ENCODE measurements around the gene ZNF546. TPM values are rescaled to one million over a fixed set of nuclear protein-coding genes. Genes with fewer than 3 reads are reported as not detected.

Gene ZNF546
- polyA plus RNA-seq, 2 of the 4 experiments (the other 2 are of a cell fraction) = 3.8 to 6.4 TPM

DNA sequence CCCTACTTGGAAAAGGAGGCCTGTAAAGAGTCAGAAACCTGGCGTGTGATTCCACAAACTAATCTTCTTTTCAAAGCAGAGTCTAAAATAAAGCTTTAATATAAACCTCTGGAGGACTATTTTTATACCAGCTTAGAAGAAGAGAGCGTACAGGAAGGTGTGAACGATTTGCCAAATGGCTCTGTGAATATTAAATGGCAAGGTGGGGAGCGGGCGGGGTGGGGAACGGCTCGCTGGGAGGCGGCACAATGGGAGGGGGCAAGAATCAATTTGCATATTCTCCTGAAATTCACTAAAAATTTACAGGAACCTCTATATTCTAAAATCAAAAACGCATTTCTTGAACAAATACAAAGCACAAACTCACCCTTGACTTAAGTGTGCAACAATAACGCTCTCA lies 58.2 kb downstream of the ZNF546 start:
- ATAC-seq = no peak
- Histone ChIP-seq H3K4me2 (peak overlapping the region; percentile 78), H3K4me1 (0 out of 3 replicates have a peak, but pooled peaks cover 4% of the 10 kb centered on the region), H3K27ac (no peak overlapping the region), H3K9me3 (peaks cover 86% of the 10 kb centered on the region), H3K4me3 (peak overlapping the region; percentile 62)
- TF ChIP-seq PHF8 (IDR thresholded peaks at IDR 0.05; ENCODE audit: borderline replicate concordance, low read depth) (no peak), RCOR1 (IDR thresholded peaks at IDR 0.05; ENCODE audit: low read depth, low read length) (no peak), POLR2A (IDR thresholded peaks at IDR 0.05; ENCODE audit: low read length) (no peak), POLR2AphosphoS2 (conservative IDR thresholded peaks at IDR 0.05; ENCODE audit: low read length) (no peak), CBX2 (IDR thresholded peaks at IDR 0.05; ENCODE audit: borderline replicate concordance, low read depth) (no peak), PBX3 (IDR thresholded peaks at IDR 0.05) (no peak), RNF2 (IDR thresholded peaks at IDR 0.05; ENCODE audit: borderline replicate concordance, low read depth) (no peak), RAD21 (conservative IDR thresholded peaks at IDR 0.05 in 1 of 2, IDR thresholded peaks at IDR 0.05 in 1 of 2) (no peak), HOXA7 (CRISPR knock-in tag; IDR thresholded peaks at IDR 0.05) (no peak), CEBPB (IDR thresholded peaks at IDR 0.05) (no peak), FOSL2 (IDR thresholded peaks at IDR 0.05) (no peak), FOSL2 (CRISPR knock-in tag; IDR thresholded peaks at IDR 0.05) (no peak), NR3C1 (IDR thresholded peaks at IDR 0.05) (no peak), RARB (CRISPR knock-in tag; IDR thresholded peaks at IDR 0.05) (no peak), ZFP36 (IDR thresholded peaks at IDR 0.05; ENCODE audit: borderline replicate concordance, partially characterized antibody) (no peak), JUN (IDR thresholded peaks at IDR 0.05) (no peak), HDAC2 (IDR thresholded peaks at IDR 0.05) (no peak), SMC3 (IDR thresholded peaks at IDR 0.05) (no peak)
- TF ChIP-seq, protein P1, sequence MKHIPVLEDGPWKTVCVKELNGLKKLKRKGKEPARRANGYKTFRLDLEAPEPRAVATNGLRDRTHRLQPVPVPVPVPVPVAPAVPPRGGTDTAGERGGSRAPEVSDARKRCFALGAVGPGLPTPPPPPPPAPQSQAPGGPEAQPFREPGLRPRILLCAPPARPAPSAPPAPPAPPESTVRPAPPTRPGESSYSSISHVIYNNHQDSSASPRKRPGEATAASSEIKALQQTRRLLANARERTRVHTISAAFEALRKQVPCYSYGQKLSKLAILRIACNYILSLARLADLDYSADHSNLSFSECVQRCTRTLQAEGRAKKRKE (CRISPR knock-in tag; IDR thresholded peaks at IDR 0.05; ENCODE audit: low read depth) = no peak
- TF ChIP-seq, protein P2, sequence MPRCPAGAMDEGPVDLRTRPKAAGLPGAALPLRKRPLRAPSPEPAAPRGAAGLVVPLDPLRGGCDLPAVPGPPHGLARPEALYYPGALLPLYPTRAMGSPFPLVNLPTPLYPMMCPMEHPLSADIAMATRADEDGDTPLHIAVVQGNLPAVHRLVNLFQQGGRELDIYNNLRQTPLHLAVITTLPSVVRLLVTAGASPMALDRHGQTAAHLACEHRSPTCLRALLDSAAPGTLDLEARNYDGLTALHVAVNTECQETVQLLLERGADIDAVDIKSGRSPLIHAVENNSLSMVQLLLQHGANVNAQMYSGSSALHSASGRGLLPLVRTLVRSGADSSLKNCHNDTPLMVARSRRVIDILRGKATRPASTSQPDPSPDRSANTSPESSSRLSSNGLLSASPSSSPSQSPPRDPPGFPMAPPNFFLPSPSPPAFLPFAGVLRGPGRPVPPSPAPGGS (IDR thresholded peaks at IDR 0.05) = no peak
- WGBS (ENCODE audit: missing lambda C conversion rate) = 77% methylated on average over 10 of the region's 10 CpGs
- FAIRE-seq = peak; percentile 39
- ChIA-PET CTCF (interaction anchor here (0.5 to 2.8 kb wide), 3 partner anchors 85 to 1287 kb away, joined by 3 to 11 read pairs (median 4); partner anchors contain the start of gene PSMC4), POLR2A (interaction anchor here (1.2 kb wide), 1 partner anchor 11 kb away, joined by 4 read pairs; no protein-coding TSS in a partner anchor)
- no peak for DNase-seq (ENCODE audit: low read depth in 1 of 2, low spot score in 1 of 2)

GRCh38 chr19:40055832-40056504 lies 59.1 kb downstream of the ZNF546 start, which contains the start of gene ZNF780B:
ZNF780B (minus strand) TSS chr19:40056231; CDS start chr19:40050332, 5,899 bp downstream.
- Histone ChIP-seq H3K27ac (peak within 1 kb of the TSS; percentile 67 to 84), H3K4me1 (0 out of 3 replicates have a peak, but pooled peaks cover 4% of the 10 kb centered on the region), H3K4me3 (peak within 1 kb of the TSS; percentile 62), H3K9me3 (peaks cover 86% of the 10 kb centered on the region), H3K4me2 (peak within 1 kb of the TSS; percentile 78)
- ATAC-seq = peak; percentile 97 to 99
- 4% methylated on average over 41 of the region's 41 CpGs for WGBS (ENCODE audit: missing lambda C conversion rate)
- peak; percentile 99 for FAIRE-seq
- ChIA-PET POLR2A (interaction anchor here (1.0 to 1.4 kb wide), 3 partner anchors 10 to 85 kb away, joined by 3 to 4 read pairs (median 4); partner anchors contain the start of genes PSMC4 and ZNF546), CTCF (interaction anchor here (0.7 to 2.8 kb wide), 3 partner anchors 35 to 140 kb away, joined by 3 to 11 read pairs (median 3); partner anchors contain the start of genes PSMC4 and ZNF780A)
- DNase-seq (ENCODE audit: low read depth in 1 of 2, low spot score in 1 of 2) = peak; percentile 84 to 93
- TF ChIP-seq EHF (CRISPR knock-in tag; IDR thresholded peaks at IDR 0.05) (0 out of 2 replicates have a peak, but pooled peaks have one; percentile 54), ZNF302 (CRISPR knock-in tag; IDR thresholded peaks at IDR 0.05) (0 out of 2 replicates have a peak, but pooled peaks have one; percentile 22), POLR2A (IDR thresholded peaks at IDR 0.05; ENCODE audit: low read length) (peak; percentile 52; the same call in 1 of the 2 replicates), FOSB (CRISPR knock-in tag; IDR thresholded peaks at IDR 0.05) (no peak), FOSL2 (IDR thresholded peaks at IDR 0.05) (no peak), FOSL2 (CRISPR knock-in tag; IDR thresholded peaks at IDR 0.05) (no peak), RCOR1 (IDR thresholded peaks at IDR 0.05; ENCODE audit: low read depth, low read length) (no peak), JUNB (IDR thresholded peaks at IDR 0.05) (no peak), PHF8 (IDR thresholded peaks at IDR 0.05; ENCODE audit: borderline replicate concordance, low read depth) (peak; percentile 66), RNF2 (IDR thresholded peaks at IDR 0.05; ENCODE audit: borderline replicate concordance, low read depth) (peak; percentile 47; the same call in 1 of the 2 replicates), ZC3H11A (IDR thresholded peaks at IDR 0.05) (no peak), HOXA7 (CRISPR knock-in tag; IDR thresholded peaks at IDR 0.05) (no peak), CHD2 (IDR thresholded peaks at IDR 0.05; ENCODE audit: low read length, partially characterized antibody) (no peak), HOXB13 (CRISPR knock-in tag; IDR thresholded peaks at IDR 0.05; ENCODE audit: low read depth) (peak; percentile 83; the same call in 1 of the 2 replicates), MAX (IDR thresholded peaks at IDR 0.05) (peak; percentile 95), ZFP36 (IDR thresholded peaks at IDR 0.05; ENCODE audit: borderline replicate concordance, partially characterized antibody) (no peak)
- TF ChIP-seq, protein P3, sequence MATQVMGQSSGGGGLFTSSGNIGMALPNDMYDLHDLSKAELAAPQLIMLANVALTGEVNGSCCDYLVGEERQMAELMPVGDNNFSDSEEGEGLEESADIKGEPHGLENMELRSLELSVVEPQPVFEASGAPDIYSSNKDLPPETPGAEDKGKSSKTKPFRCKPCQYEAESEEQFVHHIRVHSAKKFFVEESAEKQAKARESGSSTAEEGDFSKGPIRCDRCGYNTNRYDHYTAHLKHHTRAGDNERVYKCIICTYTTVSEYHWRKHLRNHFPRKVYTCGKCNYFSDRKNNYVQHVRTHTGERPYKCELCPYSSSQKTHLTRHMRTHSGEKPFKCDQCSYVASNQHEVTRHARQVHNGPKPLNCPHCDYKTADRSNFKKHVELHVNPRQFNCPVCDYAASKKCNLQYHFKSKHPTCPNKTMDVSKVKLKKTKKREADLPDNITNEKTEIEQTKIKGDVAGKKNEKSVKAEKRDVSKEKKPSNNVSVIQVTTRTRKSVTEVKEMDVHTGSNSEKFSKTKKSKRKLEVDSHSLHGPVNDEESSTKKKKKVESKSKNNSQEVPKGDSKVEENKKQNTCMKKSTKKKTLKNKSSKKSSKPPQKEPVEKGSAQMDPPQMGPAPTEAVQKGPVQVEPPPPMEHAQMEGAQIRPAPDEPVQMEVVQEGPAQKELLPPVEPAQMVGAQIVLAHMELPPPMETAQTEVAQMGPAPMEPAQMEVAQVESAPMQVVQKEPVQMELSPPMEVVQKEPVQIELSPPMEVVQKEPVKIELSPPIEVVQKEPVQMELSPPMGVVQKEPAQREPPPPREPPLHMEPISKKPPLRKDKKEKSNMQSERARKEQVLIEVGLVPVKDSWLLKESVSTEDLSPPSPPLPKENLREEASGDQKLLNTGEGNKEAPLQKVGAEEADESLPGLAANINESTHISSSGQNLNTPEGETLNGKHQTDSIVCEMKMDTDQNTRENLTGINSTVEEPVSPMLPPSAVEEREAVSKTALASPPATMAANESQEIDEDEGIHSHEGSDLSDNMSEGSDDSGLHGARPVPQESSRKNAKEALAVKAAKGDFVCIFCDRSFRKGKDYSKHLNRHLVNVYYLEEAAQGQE (IDR thresholded peaks at IDR 0.05) = no peak
